Camera-type eye (tissue), 1 donor: Measurements from ENCODE around the gene STX1A. TPM values are rescaled to one million over a fixed set of nuclear protein-coding genes. Genes with fewer than 3 reads are reported as not detected.

ENCODE experiments used
- total RNA-seq: library from RNA; depleted of rRNA; stranded (reverse); fragments of >200 nt; gene quantifications from one replicate; pipeline ENCODE4 v1.2.3, GENCODE V29; 2014

Gene STX1A
- total RNA-seq: 22.0 TPM

GRCh38 chr7:73718905-73719805 lies at the start of gene STX1A:
Gene STX1A, minus strand, starts transcription at chr7:73719669. Its CDS starts 38 bp downstream, at chr7:73719631.

GRCh38 chr7:73738612-73739386 lies 19.3 kb upstream of the STX1A start, which contains the start of gene ABHD11:
Gene ABHD11, minus strand, starts transcription at chr7:73738802. Its CDS starts 32 bp downstream, at chr7:73738770.

GRCh38 chr7:73683056-73683787 lies 36.2 kb downstream of the STX1A start, which contains the start of the genes BUD23 and DNAJC30:
Gene BUD23, plus strand, starts transcription at chr7:73683597. Its CDS starts 29 bp downstream, at chr7:73683626.
Gene DNAJC30, minus strand, starts transcription at chr7:73683453. Its CDS starts 30 bp downstream, at chr7:73683423.

GRCh38 chr7:73667344-73668102 lies 51.9 kb downstream of the STX1A start, which contains the start of gene VPS37D:
Gene VPS37D, plus strand, starts transcription at chr7:73667831. Its CDS starts 128 bp downstream, at chr7:73667959.

Other genes starting within 250 kb of the STX1A start
- gene BAZ1B, start 197.4 kb downstream of the STX1A start, total RNA-seq: 90.4 TPM
- 15.7 TPM for gene BCL7B, start 162.0 kb downstream of the STX1A start, total RNA-seq
- gene TBL2, start 141.1 kb downstream of the STX1A start, total RNA-seq: 49.6 TPM
- gene MLXIPL, start 95.1 kb downstream of the STX1A start, total RNA-seq: 0.82 TPM
- 14.6 TPM for gene VPS37D, start 51.8 kb downstream of the STX1A start, total RNA-seq
- gene DNAJC30, start 36.2 kb downstream of the STX1A start, total RNA-seq: 4.2 TPM
- 36.2 TPM for gene BUD23, start 36.1 kb downstream of the STX1A start, total RNA-seq
- gene ABHD11, start 19.1 kb upstream of the STX1A start, total RNA-seq: 17.5 TPM
- 6.0 TPM for gene CLDN3, start 50.6 kb upstream of the STX1A start, total RNA-seq
- gene CLDN4, start 111.3 kb upstream of the STX1A start, total RNA-seq: 15.8 TPM
- 5.9 TPM for gene METTL27, start 122.8 kb upstream of the STX1A start, total RNA-seq
- not detected for gene TMEM270, start 141.5 kb upstream of the STX1A start, total RNA-seq